HG03135 (cell line): ENCODE results near the gene F2RL3.
"Not testable (repeated sequence)": the region's sequence is repeated elsewhere in the genome, so short reads cannot be mapped to it uniquely, and the experiment has no call there.

Experiments used
- ATAC-seq: cut with Tn5 transposase; IDR thresholded peaks from one replicate; pipeline ENCODE4 v1.9.1; 2021; ENCODE audit warnings: mild to moderate bottlenecking, moderate library complexity; ENCODE audit not compliant: unreplicated experiment

Gene F2RL3

GRCh38 chr19:16919496-16919895 is 30.7 kb downstream of the F2RL3 start:
- ATAC-seq = no peak

- ATAC-seq = no peak
These were observed 32.2 kb downstream of the F2RL3 start for GRCh38 chr19:16920816-16921529.

GRCh38 chr19:16921766-16922591 is 33.2 kb downstream of the F2RL3 start:
- no peak for ATAC-seq

- ATAC-seq = no peak
These were observed 33.8 kb downstream of the F2RL3 start for GRCh38 chr19:16922592-16922934.

GRCh38 chr19:16922949-16923348 is 34.1 kb downstream of the F2RL3 start:
- ATAC-seq = no peak

- ATAC-seq = no peak
These were observed 39.1 kb downstream of the F2RL3 start for GRCh38 chr19:16927883-16928282.

- no peak for ATAC-seq
These were observed 39.6 kb downstream of the F2RL3 start for GRCh38 chr19:16928351-16928750.

GRCh38 chr19:16928916-16929315 is 40.1 kb downstream of the F2RL3 start:
- no peak for ATAC-seq

- no peak for ATAC-seq
These were observed 42.0 kb downstream of the F2RL3 start for GRCh38 chr19:16930753-16931152.

- ATAC-seq = no peak
These were observed 42.5 kb downstream of the F2RL3 start for GRCh38 chr19:16931306-16931705.

- ATAC-seq = no peak
These were observed 45.7 kb downstream of the F2RL3 start for GRCh38 chr19:16934489-16934888.

- no peak for ATAC-seq
These were observed 48.1 kb downstream of the F2RL3 start for GRCh38 chr19:16936901-16937300.

GRCh38 chr19:16937796-16938195 is 49.0 kb downstream of the F2RL3 start:
- ATAC-seq = not testable (repeated sequence)

GRCh38 chr19:16938211-16938610 is 49.4 kb downstream of the F2RL3 start:
- ATAC-seq = no peak

- not testable (repeated sequence) for ATAC-seq
These were observed 51.3 kb downstream of the F2RL3 start for GRCh38 chr19:16940063-16940462.

GRCh38 chr19:16940626-16941025 is 51.8 kb downstream of the F2RL3 start:
- no peak for ATAC-seq
